Neural progenitor cell (in vitro differentiated cells): ENCODE results near the gene PCDHB13. TPM values are rescaled to one million over a fixed set of nuclear protein-coding genes. Genes with fewer than 3 reads are reported as not detected.
A peak's percentile ranks its signal among the peaks of the same experiment; 100 is the strongest.

ENCODE experiments used
- DNase-seq: peaks from one replicate; pipeline ENCODE4 v3.0.0-alpha.2; 2016; ENCODE audit warnings: low spot score
- H2AFZ ChIP-seq: fragments of 200-600 bp; sonication (generic); replicated peaks from 2 replicates; pipeline ENCODE4 v1.6.1; 2016; ENCODE audit warnings: antibody characterized with exemption
- H3F3A ChIP-seq: fragments of 200-600 bp; sonication (generic); 2 replicates; pipeline ENCODE4 v1.6.1; 2016; ENCODE audit warnings: antibody characterized with exemption, low read depth
- H3K27ac ChIP-seq: fragments of 200-600 bp; sonication (generic); 2 replicates; pipeline ENCODE4 v1.5.1; 2016; ENCODE audit warnings: mild to moderate bottlenecking
- H3K27me3 ChIP-seq: fragments of 200-600 bp; sonication (generic); 2 replicates; pipeline ENCODE4 v1.6.1; 2016; ENCODE audit warnings: mild to moderate bottlenecking, moderate library complexity
- H3K36me3 ChIP-seq: fragments of 200-600 bp; sonication (generic); 2 replicates; pipeline ENCODE4 v1.5.1; 2016
- H3K4me1 ChIP-seq: fragments of 200-600 bp; sonication (generic); 2 replicates; pipeline ENCODE4 v1.6.1; 2016; ENCODE audit warnings: mixed run types
- H3K4me2 ChIP-seq: fragments of 200-600 bp; sonication (generic); 2 replicates; pipeline ENCODE4 v1.6.1; 2016
- H3K4me3 ChIP-seq: fragments of 200-600 bp; sonication (generic); 2 replicates; pipeline ENCODE4 v1.5.1; 2016
- H3K79me2 ChIP-seq: fragments of 200-600 bp; sonication (generic); 2 replicates; pipeline ENCODE4 v1.6.1; 2016; ENCODE audit warnings: low read depth
- H3K9ac ChIP-seq: fragments of 200-600 bp; sonication (generic); 2 replicates; pipeline ENCODE4 v1.6.1; 2016
- H3K9me3 ChIP-seq: fragments of 200-600 bp; sonication (generic); 2 replicates; pipeline ENCODE4 v1.5.1; 2016; ENCODE audit warnings: low read depth
- H4K20me1 ChIP-seq: fragments of 200-600 bp; sonication (generic); 2 replicates; pipeline ENCODE4 v1.6.1; 2016; ENCODE audit warnings: low read depth
- H3K27ac Mint-ChIP-seq: 3 replicates; pipeline ENCODE4 v1.8.0; 2021; ENCODE audit warnings: mixed read lengths
- H3K27me3 Mint-ChIP-seq: 2 replicates; pipeline ENCODE4 v1.8.0; 2022; ENCODE audit warnings: low read depth, mild to moderate bottlenecking, inconsistent platforms, moderate library complexity, mixed read lengths; ENCODE audit not compliant: insufficient read depth
- H3K36me3 Mint-ChIP-seq: 3 replicates; pipeline ENCODE4 v1.8.0; 2021; ENCODE audit warnings: mixed read lengths
- H3K4me1 Mint-ChIP-seq: 3 replicates; pipeline ENCODE4 v1.8.0; 2021; ENCODE audit warnings: mixed read lengths
- H3K4me3 Mint-ChIP-seq: 3 replicates; pipeline ENCODE4 v1.8.0; 2021; ENCODE audit warnings: mild to moderate bottlenecking, moderate library complexity, mixed read lengths
- H3K9me3 Mint-ChIP-seq: 3 replicates; pipeline ENCODE4 v1.8.0; 2020; ENCODE audit warnings: mixed read lengths
- EZH2 ChIP-seq: fragments of 200-600 bp; sonication (generic); IDR thresholded peaks from 2 replicates; pipeline ENCODE4 v1.6.1; 2017; ENCODE audit warnings: antibody characterized with exemption, mild to moderate bottlenecking, moderate library complexity
- EZH2phosphoT487 ChIP-seq: fragments of 200-600 bp; sonication (generic); IDR thresholded peaks from 2 replicates; pipeline ENCODE4 v1.6.1; 2017; ENCODE audit warnings: antibody characterized with exemption
- total RNA-seq: library from RNA; depleted of rRNA; stranded (reverse); fragments of >200 nt; gene quantifications from 2 replicates; pipeline ENCODE4 v1.2.3, GENCODE V29; 2015; ENCODE audit warnings: low replicate concordance
- TF ChIP-seq, protein P1 (sequence below): fragments of 200-600 bp; sonication (generic); IDR thresholded peaks from 2 replicates; pipeline ENCODE4 v1.5.1; 2017; ENCODE audit warnings: antibody characterized with exemption, mild to moderate bottlenecking

PCDHB13 gene
- total RNA-seq, 1 donor from 2014 or later = 2.4 TPM

DNA sequence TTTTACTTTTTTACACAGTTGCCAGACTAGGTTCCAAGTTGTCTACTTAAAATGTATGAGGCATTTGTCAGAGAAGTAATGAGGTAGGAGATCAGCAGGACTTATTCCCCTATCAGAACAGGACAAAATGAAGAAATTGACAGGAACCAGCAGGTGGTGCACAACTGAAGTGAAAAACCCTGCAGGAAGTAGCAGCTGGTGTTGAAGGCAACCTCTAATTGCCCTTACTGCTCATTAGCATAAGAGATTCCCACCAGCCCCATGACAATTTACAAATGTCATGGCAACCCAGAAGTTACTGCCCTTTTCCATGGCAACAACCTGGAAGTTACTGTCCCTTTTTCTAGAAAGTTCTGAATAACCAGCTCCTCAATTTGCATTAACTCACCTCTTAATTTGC is 36.9 kb downstream of the PCDHB13 start:
- peak; percentile 21 for DNase-seq
- H3K36me3 ChIP-seq = peaks cover 18% of the 10 kb centered on the region
- peaks cover 2% of the 10 kb centered on the region for H3K27me3 Mint-ChIP-seq
- no peak overlapping the region for H3K4me3 ChIP-seq
- H3K36me3 Mint-ChIP-seq = peaks cover 18% of the 10 kb centered on the region
- no peaks in the 10 kb centered on the region for H3K4me1 ChIP-seq
- H3K4me1 Mint-ChIP-seq = peaks cover 10% of the 10 kb centered on the region
- no peak overlapping the region for H3K9ac ChIP-seq
- no peak overlapping the region for H2AFZ ChIP-seq
- TF ChIP-seq EZH2phosphoT487 = no peak
- no peak for TF ChIP-seq EZH2
- TF ChIP-seq, protein P1, sequence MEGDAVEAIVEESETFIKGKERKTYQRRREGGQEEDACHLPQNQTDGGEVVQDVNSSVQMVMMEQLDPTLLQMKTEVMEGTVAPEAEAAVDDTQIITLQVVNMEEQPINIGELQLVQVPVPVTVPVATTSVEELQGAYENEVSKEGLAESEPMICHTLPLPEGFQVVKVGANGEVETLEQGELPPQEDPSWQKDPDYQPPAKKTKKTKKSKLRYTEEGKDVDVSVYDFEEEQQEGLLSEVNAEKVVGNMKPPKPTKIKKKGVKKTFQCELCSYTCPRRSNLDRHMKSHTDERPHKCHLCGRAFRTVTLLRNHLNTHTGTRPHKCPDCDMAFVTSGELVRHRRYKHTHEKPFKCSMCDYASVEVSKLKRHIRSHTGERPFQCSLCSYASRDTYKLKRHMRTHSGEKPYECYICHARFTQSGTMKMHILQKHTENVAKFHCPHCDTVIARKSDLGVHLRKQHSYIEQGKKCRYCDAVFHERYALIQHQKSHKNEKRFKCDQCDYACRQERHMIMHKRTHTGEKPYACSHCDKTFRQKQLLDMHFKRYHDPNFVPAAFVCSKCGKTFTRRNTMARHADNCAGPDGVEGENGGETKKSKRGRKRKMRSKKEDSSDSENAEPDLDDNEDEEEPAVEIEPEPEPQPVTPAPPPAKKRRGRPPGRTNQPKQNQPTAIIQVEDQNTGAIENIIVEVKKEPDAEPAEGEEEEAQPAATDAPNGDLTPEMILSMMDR = no peak
- no peak overlapping the region for H3K4me2 ChIP-seq
- H3K4me3 Mint-ChIP-seq = no peak overlapping the region
- H3K9me3 ChIP-seq = peaks cover 29% of the 10 kb centered on the region
- H3K79me2 ChIP-seq = no peaks in the 10 kb centered on the region
- H3K9me3 Mint-ChIP-seq = peaks cover 75% of the 10 kb centered on the region
- H3K27me3 ChIP-seq = no peaks in the 10 kb centered on the region
- H4K20me1 ChIP-seq = no peaks in the 10 kb centered on the region
- no peak overlapping the region for H3K27ac Mint-ChIP-seq
- H3K27ac ChIP-seq = no peak overlapping the region
- H3F3A ChIP-seq = no peaks in the 10 kb centered on the region

DNA sequence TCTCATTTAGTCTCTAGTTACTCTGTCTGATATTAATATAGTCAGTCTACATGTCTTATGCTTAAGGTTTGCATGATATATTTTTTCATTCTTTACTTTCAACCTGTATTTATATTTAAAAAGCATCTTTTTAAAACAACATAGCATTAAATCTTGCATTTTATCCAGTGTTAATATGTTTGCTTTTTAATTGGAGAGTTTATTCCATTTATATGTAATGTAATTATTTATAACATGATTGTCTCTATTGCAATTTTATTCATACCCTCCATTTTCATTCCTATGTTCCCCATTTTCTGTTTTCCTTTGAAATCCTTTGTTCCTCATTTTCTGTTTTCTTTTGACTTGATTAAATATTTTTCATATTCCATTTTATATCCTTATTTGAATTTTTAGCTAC is 44.7 kb downstream of the PCDHB13 start:
- Mint-ChIP-seq H3K4me3 (no peak overlapping the region), H3K27ac (no peak overlapping the region), H3K4me1 (no peaks in the 10 kb centered on the region), H3K36me3 (peaks cover 6% of the 10 kb centered on the region), H3K27me3 (peaks cover 3% of the 10 kb centered on the region), H3K9me3 (peaks cover 83% of the 10 kb centered on the region)
- H3K9ac ChIP-seq = no peak overlapping the region
- no peaks in the 10 kb centered on the region for H3K79me2 ChIP-seq
- no peak overlapping the region for H3K4me2 ChIP-seq
- H3K36me3 ChIP-seq = no peaks in the 10 kb centered on the region
- H3K9me3 ChIP-seq = peaks cover 68% of the 10 kb centered on the region
- no peaks in the 10 kb centered on the region for H3K27me3 ChIP-seq
- DNase-seq = no peak
- H4K20me1 ChIP-seq = no peaks in the 10 kb centered on the region
- H3K4me3 ChIP-seq = no peak overlapping the region
- no peak overlapping the region for H2AFZ ChIP-seq
- H3F3A ChIP-seq = no peaks in the 10 kb centered on the region
- TF ChIP-seq, protein P1 = no peak
- no peak for TF ChIP-seq EZH2
- TF ChIP-seq EZH2phosphoT487 = no peak
- no peaks in the 10 kb centered on the region for H3K4me1 ChIP-seq
- H3K27ac ChIP-seq = no peak overlapping the region

DNA sequence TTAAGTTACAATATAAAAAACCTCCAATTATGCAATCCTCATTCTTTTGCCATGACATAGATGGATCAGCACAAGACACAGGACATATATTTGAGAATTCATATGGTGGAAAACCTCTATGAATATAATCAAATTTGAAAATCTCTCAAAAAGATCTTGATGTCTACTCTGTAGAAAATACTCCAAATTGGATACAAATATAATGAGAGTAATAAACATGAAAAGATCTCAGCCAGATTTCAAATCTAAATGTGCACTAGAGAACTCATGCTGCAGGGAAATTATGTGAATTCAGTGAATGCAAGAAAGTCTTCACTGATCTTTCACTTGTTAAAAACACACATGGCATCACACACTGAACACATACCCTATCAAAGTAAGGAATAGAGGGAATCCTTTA is 45.2 kb downstream of the PCDHB13 start:
- Histone ChIP-seq H3K9ac (no peak overlapping the region), H3K9me3 (peaks cover 63% of the 10 kb centered on the region), H4K20me1 (no peaks in the 10 kb centered on the region), H3K27ac (no peak overlapping the region), H3F3A (no peaks in the 10 kb centered on the region), H3K4me3 (no peak overlapping the region), H3K4me1 (no peaks in the 10 kb centered on the region), H3K27me3 (no peaks in the 10 kb centered on the region), H2AFZ (no peak overlapping the region), H3K4me2 (no peak overlapping the region), H3K36me3 (no peaks in the 10 kb centered on the region), H3K79me2 (no peaks in the 10 kb centered on the region)
- TF ChIP-seq, protein P1 = no peak
- Mint-ChIP-seq H3K36me3 (peaks cover 6% of the 10 kb centered on the region), H3K27me3 (peaks cover 3% of the 10 kb centered on the region), H3K9me3 (peaks cover 83% of the 10 kb centered on the region), H3K4me3 (no peak overlapping the region), H3K4me1 (no peaks in the 10 kb centered on the region), H3K27ac (no peak overlapping the region)
- no peak for DNase-seq
